ENCODE data around the gene CD99.

DNA sequence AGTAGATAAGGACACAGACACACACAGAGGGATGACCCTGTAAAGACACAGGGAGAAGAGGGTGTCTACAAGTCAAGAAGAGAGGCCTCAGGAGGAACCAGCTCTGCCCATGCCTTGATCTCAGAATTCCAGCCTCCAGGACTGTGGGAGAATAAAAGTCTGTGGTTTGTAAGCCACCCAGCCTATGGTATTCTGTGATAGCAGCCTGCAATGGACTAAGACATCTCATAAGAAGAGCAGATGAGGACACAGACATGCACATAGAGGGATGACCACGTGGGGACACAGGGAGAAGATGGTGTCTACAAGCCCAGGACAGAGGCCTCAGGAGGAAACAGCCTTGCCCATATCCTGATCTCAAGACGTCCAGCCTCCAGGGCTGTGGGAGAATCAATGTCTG lies 70.2 kb downstream of the CD99 start:
- TF ChIP-seq, protein P1, sequence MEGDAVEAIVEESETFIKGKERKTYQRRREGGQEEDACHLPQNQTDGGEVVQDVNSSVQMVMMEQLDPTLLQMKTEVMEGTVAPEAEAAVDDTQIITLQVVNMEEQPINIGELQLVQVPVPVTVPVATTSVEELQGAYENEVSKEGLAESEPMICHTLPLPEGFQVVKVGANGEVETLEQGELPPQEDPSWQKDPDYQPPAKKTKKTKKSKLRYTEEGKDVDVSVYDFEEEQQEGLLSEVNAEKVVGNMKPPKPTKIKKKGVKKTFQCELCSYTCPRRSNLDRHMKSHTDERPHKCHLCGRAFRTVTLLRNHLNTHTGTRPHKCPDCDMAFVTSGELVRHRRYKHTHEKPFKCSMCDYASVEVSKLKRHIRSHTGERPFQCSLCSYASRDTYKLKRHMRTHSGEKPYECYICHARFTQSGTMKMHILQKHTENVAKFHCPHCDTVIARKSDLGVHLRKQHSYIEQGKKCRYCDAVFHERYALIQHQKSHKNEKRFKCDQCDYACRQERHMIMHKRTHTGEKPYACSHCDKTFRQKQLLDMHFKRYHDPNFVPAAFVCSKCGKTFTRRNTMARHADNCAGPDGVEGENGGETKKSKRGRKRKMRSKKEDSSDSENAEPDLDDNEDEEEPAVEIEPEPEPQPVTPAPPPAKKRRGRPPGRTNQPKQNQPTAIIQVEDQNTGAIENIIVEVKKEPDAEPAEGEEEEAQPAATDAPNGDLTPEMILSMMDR (IDR thresholded peaks at IDR 0.05) = no peak
- no peak for TF ChIP-seq POLR2A (IDR thresholded peaks at IDR 0.05)
- TF ChIP-seq EP300 (IDR thresholded peaks at IDR 0.05) = no peak
